ENCODE data around the gene EEIG1.

EEIG1 gene

DNA sequence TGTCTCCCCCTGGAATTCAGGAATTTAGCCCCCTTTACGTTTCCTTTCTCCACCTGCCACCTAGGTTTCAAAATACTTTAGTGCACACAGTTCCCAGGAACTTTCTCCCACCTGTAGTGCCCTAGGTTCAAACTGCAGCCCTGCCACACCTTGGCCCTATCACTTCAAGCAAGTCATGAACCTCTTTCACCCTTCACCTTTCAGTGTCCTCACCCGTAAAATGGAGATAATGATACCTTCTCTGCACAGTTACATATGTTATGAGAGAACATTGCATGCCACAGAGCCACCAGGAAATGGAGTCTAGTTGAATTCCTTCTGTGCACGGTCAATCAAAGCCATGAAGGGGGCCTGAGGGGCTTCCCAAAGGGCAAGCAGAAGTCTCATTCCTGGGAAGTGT lies 9.8 kb upstream of the EEIG1 start:
- peak overlapping the region; percentile 72 for H2AFZ ChIP-seq (ENCODE audit: low read depth, low read length, severe bottlenecking)

DNA sequence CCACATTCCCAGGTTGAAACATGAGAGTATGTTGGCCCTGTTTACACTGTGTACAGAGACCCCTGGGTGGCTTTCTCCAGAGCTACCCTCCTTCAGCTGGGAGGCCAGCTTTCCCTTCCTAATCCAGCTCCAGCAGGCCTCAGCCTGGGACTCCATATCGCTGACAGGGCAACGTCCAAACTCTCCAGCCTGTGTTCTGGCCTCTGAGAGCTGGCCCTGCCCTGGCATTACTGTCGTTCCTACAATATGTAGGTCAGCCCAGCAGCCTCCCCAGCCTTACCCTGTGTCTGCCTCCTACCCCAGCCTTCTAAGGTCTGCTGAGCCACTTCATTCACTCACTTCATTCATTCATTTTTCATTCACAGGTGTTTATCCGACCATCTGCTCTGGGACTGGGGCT lies 8.3 kb upstream of the EEIG1 start:
- no peaks in the 10 kb centered on the region for H3K9me3 ChIP-seq (ENCODE audit: insufficient read depth, low read length)
- peak overlapping the region; percentile 99; the same call in 1 of the 2 replicates for H3K27ac ChIP-seq (ENCODE audit: low read depth, low read length)
- H4K20me1 ChIP-seq (ENCODE audit: low read depth, low read length) = no peaks in the 10 kb centered on the region
- no peak for TF ChIP-seq EZH2phosphoT487 (conservative IDR thresholded peaks at IDR 0.05; ENCODE audit: low read length)
- TF ChIP-seq, protein P1, sequence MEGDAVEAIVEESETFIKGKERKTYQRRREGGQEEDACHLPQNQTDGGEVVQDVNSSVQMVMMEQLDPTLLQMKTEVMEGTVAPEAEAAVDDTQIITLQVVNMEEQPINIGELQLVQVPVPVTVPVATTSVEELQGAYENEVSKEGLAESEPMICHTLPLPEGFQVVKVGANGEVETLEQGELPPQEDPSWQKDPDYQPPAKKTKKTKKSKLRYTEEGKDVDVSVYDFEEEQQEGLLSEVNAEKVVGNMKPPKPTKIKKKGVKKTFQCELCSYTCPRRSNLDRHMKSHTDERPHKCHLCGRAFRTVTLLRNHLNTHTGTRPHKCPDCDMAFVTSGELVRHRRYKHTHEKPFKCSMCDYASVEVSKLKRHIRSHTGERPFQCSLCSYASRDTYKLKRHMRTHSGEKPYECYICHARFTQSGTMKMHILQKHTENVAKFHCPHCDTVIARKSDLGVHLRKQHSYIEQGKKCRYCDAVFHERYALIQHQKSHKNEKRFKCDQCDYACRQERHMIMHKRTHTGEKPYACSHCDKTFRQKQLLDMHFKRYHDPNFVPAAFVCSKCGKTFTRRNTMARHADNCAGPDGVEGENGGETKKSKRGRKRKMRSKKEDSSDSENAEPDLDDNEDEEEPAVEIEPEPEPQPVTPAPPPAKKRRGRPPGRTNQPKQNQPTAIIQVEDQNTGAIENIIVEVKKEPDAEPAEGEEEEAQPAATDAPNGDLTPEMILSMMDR (IDR thresholded peaks at IDR 0.05; ENCODE audit: insufficient read depth, low read length, poor library complexity, severe bottlenecking) = no peak
- no peak overlapping the region for H3K4me2 ChIP-seq (ENCODE audit: low read depth, low read length, poor library complexity, severe bottlenecking)
- H3F3A ChIP-seq (ENCODE audit: insufficient read depth) = peaks cover 45% of the 10 kb centered on the region
- H3K9me2 ChIP-seq (replicated peaks; ENCODE audit: insufficient read depth, low read length) = no peaks in the 10 kb centered on the region
- no peak overlapping the region for H3K9ac ChIP-seq (ENCODE audit: low read length)
- H3K36me3 ChIP-seq (ENCODE audit: low read length) = no peaks in the 10 kb centered on the region
- no peaks in the 10 kb centered on the region for H3K27me3 ChIP-seq (ENCODE audit: low read length)
- H2AFZ ChIP-seq (ENCODE audit: low read depth, low read length, severe bottlenecking) = no peak overlapping the region
- no peak overlapping the region for H3K4me3 ChIP-seq (ENCODE audit: insufficient read depth, low read length, poor library complexity, severe bottlenecking)
- H3K79me2 ChIP-seq (ENCODE audit: insufficient read depth, low read length) = no peaks in the 10 kb centered on the region

More for the DNA sequence above, 9.8 kb upstream of the EEIG1 start:
- Histone ChIP-seq H3K9ac (ENCODE audit: low read length) (peak overlapping the region; percentile 41), H3K36me3 (ENCODE audit: low read length) (no peaks in the 10 kb centered on the region), H3F3A (ENCODE audit: insufficient read depth) (peaks cover 45% of the 10 kb centered on the region), H3K79me2 (ENCODE audit: insufficient read depth, low read length) (no peaks in the 10 kb centered on the region), H3K9me2 (replicated peaks; ENCODE audit: insufficient read depth, low read length) (no peaks in the 10 kb centered on the region), H3K9me3 (ENCODE audit: insufficient read depth, low read length) (no peaks in the 10 kb centered on the region), H3K4me3 (ENCODE audit: insufficient read depth, low read length, poor library complexity, severe bottlenecking) (no peak overlapping the region), H3K4me2 (ENCODE audit: low read depth, low read length, poor library complexity, severe bottlenecking) (peak overlapping the region; percentile 51), H3K27ac (ENCODE audit: low read depth, low read length) (peak overlapping the region; percentile 78), H4K20me1 (ENCODE audit: low read depth, low read length) (no peaks in the 10 kb centered on the region), H3K27me3 (ENCODE audit: low read length) (no peaks in the 10 kb centered on the region)
- no peak for TF ChIP-seq EZH2phosphoT487 (conservative IDR thresholded peaks at IDR 0.05; ENCODE audit: low read length)
- TF ChIP-seq, protein P1 (IDR thresholded peaks at IDR 0.05; ENCODE audit: insufficient read depth, low read length, poor library complexity, severe bottlenecking) = no peak

DNA sequence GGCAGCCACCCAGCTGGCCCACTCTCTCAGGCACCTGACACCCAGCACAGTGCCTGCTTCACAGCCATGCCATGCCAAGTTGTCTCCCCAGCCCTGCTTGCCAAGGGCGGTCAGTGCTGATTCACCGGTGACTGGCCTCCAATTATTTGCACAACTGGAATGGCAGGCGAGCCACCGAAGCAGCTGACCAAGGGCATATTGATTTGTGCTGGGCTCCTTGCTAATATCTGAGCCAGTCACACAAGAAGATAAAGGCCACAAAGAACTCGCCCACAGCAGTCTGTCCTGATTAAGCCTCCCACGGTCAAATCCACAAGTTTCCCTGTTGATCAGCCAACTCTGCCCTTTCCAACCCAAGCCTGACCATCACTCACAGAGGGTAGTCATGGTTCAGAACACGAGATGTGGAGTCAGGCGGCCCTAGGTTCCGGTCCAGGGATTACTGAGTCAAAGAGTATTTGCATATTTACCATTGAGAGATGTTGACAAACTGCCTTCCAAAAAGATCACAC lies 6.4 kb upstream of the EEIG1 start:
- H3K79me2 ChIP-seq (ENCODE audit: insufficient read depth, low read length) = peaks cover 5% of the 10 kb centered on the region; the same call in 1 of the 2 replicates
- peak overlapping the region; percentile 99 for H3K27ac ChIP-seq (ENCODE audit: low read depth, low read length)
- no peaks in the 10 kb centered on the region for H3K9me3 ChIP-seq (ENCODE audit: insufficient read depth, low read length)
- H4K20me1 ChIP-seq (ENCODE audit: low read depth, low read length) = no peaks in the 10 kb centered on the region
- H2AFZ ChIP-seq (ENCODE audit: low read depth, low read length, severe bottlenecking) = no peak overlapping the region
- H3K9ac ChIP-seq (ENCODE audit: low read length) = peak overlapping the region; percentile 30; the same call in 1 of the 2 replicates
- no peaks in the 10 kb centered on the region for H3K36me3 ChIP-seq (ENCODE audit: low read length)
- H3K4me3 ChIP-seq (ENCODE audit: insufficient read depth, low read length, poor library complexity, severe bottlenecking) = peak overlapping the region; percentile 5
- TF ChIP-seq, protein P1 (IDR thresholded peaks at IDR 0.05; ENCODE audit: insufficient read depth, low read length, poor library complexity, severe bottlenecking) = no peak
- no peak for TF ChIP-seq EZH2phosphoT487 (conservative IDR thresholded peaks at IDR 0.05; ENCODE audit: low read length)
- H3K4me2 ChIP-seq (ENCODE audit: low read depth, low read length, poor library complexity, severe bottlenecking) = peak overlapping the region; percentile 36
- H3K27me3 ChIP-seq (ENCODE audit: low read length) = no peaks in the 10 kb centered on the region
- H3F3A ChIP-seq (ENCODE audit: insufficient read depth) = peaks cover 51% of the 10 kb centered on the region
- H3K9me2 ChIP-seq (replicated peaks; ENCODE audit: insufficient read depth, low read length) = no peaks in the 10 kb centered on the region

Measured in SU-DHL-6 (cell line).